ENCODE measurements around the gene NPDC1.
"Not testable (repeated sequence)": the region's sequence is repeated elsewhere in the genome, so short reads cannot be mapped to it uniquely, and the experiment has no call there.

The NPDC1 gene

GRCh38 chr9:137075275-137075775, 29.3 kb upstream of the NPDC1 start:
- DNase-seq (ENCODE audit: low read depth in 2 of 2): no peak

DNA sequence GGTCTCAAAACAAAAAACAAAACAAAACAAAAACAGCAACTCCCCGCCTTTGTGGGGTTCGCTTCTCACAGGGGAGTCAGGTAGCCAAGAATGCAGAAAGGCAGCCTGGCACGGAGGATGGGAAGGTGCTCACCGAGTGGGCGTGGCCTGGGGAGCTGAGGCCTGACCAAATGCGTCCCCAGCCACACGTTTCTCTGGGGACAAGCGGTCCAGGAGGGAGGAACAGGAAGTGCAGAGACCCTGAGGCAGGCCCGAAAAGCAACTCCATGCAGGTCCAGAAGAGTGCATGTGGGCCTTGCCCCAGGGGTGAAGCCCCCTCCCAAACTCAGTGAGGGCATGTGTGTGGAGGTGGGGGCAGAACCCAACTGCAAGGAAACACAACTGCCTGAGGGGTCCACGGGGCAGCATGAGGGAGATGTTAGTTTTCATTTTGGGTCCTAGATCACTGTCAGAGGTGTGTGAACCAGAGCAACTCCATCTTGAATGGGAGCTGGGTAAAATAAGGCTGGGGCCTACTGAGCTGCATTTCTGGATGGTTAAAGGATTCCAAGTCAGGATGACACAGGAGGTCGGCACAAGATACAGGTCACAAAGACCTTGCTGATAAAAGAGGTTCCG, 28.8 kb upstream of the NPDC1 start:
- no peak for DNase-seq (ENCODE audit: low read depth in 2 of 2)

GRCh38 chr9:137073992-137074399, 28.0 kb upstream of the NPDC1 start:
- DNase-seq (ENCODE audit: low read depth in 2 of 2): no peak

GRCh38 chr9:137071282-137071681, 25.3 kb upstream of the NPDC1 start:
- DNase-seq (ENCODE audit: low read depth in 2 of 2): no peak

- DNase-seq (ENCODE audit: low read depth in 2 of 2): no peak
Observed at GRCh38 chr9:137070906-137071275, 24.9 kb upstream of the NPDC1 start.

GRCh38 chr9:137070201-137070905, 24.4 kb upstream of the NPDC1 start, which contains the start of gene SAPCD2:
SAPCD2 (minus strand) TSS chr9:137070557; CDS start chr9:137070460, 97 bp downstream.
- peak in 1 of 2 experiments; percentile 48 for DNase-seq (ENCODE audit: low read depth in 2 of 2)

- DNase-seq (ENCODE audit: low read depth in 2 of 2): no peak
Observed at GRCh38 chr9:137069508-137070091, 23.6 kb upstream of the NPDC1 start.

DNA sequence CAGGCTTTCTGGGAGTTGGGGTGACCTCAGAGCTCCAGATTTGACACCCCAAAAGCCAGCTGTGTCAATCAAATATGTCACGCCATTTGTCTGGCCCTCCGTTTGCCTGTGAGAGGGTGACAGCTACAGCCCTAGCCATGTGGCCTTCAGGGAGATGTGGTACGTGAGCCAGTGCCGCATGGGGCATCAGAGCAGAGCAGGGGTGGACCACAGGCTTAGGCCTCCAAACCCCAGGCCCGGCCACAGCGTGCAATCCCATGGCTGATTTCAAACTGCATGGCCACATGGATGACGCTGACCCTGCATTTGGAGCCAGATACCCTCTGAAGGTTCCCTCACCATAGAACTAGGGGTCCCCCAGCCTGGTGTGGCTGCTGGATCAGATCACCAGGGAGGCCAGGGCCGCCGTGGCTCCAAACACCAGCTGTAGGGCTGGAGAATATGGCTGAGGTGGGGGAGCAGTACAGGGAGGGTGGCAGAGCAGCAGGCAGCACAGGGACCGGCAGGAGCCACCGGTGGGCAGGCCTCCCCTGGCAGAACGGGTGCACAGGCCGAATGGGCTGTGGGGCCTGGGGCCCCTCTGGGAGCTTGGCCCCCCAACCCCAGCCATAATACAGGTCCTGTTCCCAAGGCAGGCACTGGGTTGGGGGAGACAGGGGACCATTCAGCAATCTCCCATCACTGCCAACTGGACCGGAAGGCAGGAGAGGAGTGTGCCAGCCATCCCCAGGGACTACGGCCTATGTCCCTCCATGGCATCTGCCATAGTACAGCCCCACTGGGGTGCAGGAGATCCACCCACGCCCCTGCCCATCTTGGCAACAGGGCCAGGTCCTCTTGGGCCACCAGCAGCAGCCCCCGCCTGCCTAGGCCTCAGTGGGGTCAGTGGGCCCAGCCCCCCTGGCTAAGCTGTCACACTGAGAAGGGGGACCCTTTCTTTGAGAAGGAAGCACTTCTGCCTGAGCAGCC, 22.8 kb upstream of the NPDC1 start:
- DNase-seq (ENCODE audit: low read depth in 2 of 2): no peak

DNA sequence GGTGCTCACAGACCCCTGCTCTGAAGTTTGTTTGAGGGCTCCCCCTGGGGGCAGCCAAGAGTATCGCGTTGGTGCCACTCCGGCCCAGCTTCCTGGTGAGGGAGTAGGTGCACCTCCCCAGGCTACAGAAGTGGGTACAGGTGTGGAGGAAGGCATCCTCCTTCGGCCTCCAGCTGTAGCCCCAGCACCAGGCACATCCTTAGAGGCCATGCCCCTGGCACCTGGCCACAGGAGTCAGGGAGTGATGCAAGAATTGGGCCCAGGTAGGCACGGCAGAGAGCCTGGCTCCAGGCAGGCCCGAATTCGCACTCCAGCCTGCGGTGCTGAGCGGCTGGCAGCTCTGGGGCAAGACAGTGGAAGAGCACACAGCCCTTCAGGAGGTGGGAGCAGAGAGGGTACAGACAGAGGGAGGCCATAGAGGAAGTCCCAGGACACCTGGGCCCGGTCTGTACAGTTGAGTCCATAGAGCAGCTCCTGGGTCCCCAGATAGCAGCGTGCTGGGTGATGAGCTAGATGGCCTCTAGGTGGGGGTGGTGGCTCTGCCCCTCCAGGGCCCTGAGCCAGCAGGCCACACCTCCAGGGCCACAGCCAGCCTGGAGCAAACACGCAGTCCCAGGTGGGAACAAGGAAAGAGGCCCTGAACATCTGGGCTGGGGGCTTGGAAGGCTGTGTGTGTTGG, 22.0 kb upstream of the NPDC1 start:
- DNase-seq (ENCODE audit: low read depth in 2 of 2): no peak

DNA sequence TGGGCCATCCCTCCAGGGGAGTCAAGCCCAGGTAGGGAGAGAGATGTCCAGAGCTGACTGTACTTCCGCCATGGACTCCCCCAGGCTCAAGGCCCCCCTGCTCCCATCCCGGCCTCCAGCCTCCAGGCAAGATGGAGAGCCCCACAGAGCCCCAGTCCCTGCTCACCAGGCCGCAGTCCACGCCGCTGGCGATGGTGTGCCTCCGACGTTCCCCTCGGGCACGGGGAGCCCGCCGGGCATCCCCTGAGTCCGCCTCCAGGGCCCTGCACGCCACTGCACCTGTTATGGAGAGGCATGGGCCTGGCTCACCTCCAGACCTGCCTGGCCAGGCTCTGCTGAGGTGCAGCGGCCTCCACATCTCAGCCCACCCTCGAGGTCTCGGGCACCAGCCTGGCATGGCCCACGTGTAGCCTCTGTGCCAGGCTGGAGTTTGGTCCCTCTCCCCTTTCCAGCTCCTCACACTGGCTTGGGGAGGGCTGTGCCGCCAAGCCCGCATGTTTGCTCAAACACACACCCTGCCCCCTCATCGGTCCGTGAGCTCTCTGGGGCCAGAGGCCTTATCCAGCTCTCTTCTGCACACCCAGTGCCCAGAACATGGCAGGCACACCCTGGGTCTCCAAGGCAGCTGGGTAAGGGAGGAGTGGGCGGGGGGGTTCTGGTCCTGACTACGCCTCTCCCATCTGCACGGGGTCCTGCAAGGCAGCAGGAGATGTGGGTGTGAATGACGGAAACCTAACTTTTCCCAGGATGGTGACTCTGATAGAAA, 20.3 kb upstream of the NPDC1 start:
- DNase-seq (ENCODE audit: low read depth in 2 of 2): no peak

GRCh38 chr9:137065336-137065967, 19.5 kb upstream of the NPDC1 start:
- DNase-seq (ENCODE audit: low read depth in 2 of 2): no peak

DNA sequence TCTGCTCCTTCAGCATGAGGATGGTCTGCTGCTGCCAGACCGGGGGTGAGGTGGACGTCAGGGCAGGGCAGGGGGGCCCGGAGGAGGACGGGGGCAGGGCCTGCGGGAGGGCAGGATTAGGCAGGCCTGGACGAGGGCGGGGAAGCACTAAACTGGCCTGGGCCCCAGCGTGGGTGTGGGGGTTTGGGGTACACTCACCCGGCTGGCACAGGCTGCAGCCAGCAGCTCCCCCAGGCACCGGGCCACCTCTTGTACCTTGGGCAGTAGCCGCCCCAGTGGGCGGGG, 18.8 kb upstream of the NPDC1 start:
- no peak for DNase-seq (ENCODE audit: low read depth in 2 of 2)

DNA sequence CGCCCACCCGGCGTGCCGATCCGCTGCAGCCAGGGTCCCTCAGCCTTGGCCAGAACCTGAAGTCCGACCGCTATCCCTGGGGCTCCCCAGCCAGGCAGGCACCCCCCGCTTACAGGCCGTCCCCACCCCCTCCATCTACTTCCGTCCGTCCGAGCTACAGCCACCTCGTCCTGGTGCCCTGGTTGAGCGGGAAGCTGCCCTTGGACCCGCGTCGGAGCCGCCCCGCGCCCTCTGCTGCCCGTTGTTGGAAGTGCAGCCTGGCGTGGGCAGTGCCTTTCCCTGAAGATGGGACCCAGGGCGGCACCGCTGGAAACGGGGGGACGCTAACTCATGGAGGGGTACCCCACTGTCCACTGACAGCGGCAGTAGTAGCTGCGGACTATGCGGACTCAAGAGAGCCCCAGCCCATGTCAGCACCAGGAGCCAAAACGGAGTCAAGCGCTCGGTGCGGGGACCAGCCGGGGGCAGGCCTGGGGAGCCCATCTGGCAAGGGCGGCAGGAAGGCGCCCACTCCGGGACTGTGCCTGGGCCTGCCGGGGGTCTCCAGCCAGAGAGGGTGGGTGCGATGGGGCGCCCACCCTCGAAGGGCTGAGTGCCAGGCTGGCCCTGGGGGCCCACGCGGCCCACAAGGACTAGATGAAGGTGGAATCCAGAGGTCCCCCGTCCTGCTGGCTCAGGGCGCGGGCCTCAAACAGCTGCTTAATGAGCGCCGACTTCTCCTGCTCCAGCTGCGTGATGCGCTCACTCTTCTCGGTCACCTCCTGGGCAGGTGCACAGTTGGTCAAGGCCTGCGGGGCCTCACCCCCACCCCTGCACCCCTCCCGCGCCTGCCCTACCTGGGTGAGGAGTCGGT, 18.3 kb upstream of the NPDC1 start:
- no peak for DNase-seq (ENCODE audit: low read depth in 2 of 2)

GRCh38 chr9:137063311-137064026, 17.5 kb upstream of the NPDC1 start:
- no peak for DNase-seq (ENCODE audit: low read depth in 2 of 2)

GRCh38 chr9:137062798-137063197, 16.8 kb upstream of the NPDC1 start:
- DNase-seq (ENCODE audit: low read depth in 2 of 2): not testable (repeated sequence)

DNA sequence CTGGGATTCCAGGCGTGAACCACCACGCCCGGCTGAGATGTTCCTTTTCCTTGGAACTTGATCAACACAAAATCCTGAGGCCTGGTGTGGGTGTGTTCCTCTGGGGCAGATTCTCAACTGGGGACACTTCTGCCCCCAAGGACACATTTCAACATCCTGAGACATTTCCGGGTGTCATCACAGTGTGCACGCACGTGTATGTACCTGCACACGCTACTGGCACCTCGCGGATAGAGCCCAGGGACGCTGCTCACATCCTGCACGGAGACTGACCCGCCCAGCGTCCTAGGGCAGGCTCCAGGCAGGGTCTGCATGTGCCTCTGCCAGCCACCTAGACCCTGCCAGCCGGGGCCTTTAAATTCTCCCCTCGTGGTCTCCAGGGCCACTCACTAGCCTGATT, 16.4 kb upstream of the NPDC1 start:
- DNase-seq (ENCODE audit: low read depth in 2 of 2): no peak

GRCh38 chr9:137058521-137059234, 12.7 kb upstream of the NPDC1 start:
- DNase-seq (ENCODE audit: low read depth in 2 of 2): no peak

DNA sequence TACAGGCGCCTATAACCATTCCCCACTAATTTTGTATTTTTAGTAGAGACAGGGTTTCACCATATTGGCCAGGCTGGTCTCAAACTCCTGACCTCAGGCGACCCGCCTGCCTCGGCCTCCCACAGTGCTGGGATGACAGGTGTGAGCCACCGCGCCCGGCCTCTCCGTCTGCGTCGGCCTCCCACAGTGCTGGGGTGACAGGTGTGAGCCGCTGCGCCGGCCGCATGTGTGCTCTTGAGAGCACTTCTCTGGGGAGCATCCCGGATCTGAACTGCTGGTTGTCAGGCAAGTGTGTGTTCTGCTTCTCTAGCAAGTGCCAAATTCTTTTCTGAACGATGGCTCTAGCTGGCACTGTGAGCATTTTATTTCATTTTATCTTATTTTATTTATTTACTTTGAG, 11.6 kb upstream of the NPDC1 start:
- DNase-seq (ENCODE audit: low read depth in 2 of 2): no peak
